Left renal pelvis (tissue), 4 donors: Measurements from ENCODE around the gene MOGAT2. TPM values are rescaled to one million over a fixed set of nuclear protein-coding genes. Genes with fewer than 3 reads are reported as not detected.
"Not testable (repeated sequence)": the region's sequence is repeated elsewhere in the genome, so short reads cannot be mapped to it uniquely, and the experiment has no call there.

Source experiments
- DNase-seq, 4 donors: peaks; one replicate each; pipeline ENCODE4 v3.0.0-alpha.2; 2013; ENCODE audit warnings: low read depth in 4 of 4, low spot score in 3 of 4
- polyA plus RNA-seq, 4 donors: library from polyadenylated mRNA; unstranded; fragments of 120-200 nt; gene quantifications; one replicate each; pipeline ENCODE4 v1.2.1, GENCODE V29; 2013; ENCODE audit not compliant: insufficient read length in 4 of 4

MOGAT2 gene
- polyA plus RNA-seq, result 1 to 10 TPM in 2 of 4 donors, under 1 TPM in 2; 0.22 to 1.8 (median 0.76) TPM

- DNase-seq, result no peak
Measured at GRCh38 chr11:75717608-75718418, at the start of gene MOGAT2. MOGAT2 (plus strand) TSS chr11:75717838; CDS start chr11:75717889, 51 bp downstream.

GRCh38 chr11:75668451-75669297 is 49.0 kb upstream of the MOGAT2 start, which contains the start of gene MAP6:
MAP6 (minus strand) TSS chr11:75669038; CDS start chr11:75668369, 669 bp downstream.
- DNase-seq, result peak in 3 of 4 donors; percentile 1 to 8 (median 8)

DNA sequence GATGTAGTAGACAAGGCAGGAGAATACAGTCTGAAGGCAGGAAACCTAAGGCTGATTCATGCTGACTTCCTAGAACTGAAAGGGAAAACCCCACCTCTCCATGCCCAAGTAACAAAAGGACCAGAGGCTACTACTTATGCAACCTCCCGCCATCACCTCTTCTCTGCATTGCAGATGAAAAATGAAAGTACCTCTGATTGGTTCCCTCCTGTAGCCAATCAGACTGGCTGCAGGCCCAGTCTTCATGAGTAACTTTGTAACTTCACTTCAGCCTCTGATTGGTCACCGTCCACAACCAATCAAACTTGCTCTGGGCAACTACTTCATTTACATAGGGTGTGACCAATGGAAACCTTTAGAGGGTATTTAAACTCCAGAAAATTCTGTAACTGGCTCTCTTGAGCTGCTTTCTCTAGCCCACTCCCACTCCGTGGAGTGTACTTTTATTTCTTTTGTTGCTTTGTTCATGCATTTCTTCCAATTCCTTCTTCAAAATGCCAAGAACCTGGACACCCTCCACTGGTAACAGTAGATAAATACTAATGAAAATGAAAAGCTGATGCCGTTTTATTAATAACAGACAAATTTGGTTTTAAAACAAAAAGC is 43.6 kb upstream of the MOGAT2 start:
- DNase-seq, result no peak

- no peak for DNase-seq
Measured at GRCh38 chr11:75677275-75677674, 40.4 kb upstream of the MOGAT2 start.

- DNase-seq, result no peak
Measured at GRCh38 chr11:75677909-75678308, 39.7 kb upstream of the MOGAT2 start.

DNA sequence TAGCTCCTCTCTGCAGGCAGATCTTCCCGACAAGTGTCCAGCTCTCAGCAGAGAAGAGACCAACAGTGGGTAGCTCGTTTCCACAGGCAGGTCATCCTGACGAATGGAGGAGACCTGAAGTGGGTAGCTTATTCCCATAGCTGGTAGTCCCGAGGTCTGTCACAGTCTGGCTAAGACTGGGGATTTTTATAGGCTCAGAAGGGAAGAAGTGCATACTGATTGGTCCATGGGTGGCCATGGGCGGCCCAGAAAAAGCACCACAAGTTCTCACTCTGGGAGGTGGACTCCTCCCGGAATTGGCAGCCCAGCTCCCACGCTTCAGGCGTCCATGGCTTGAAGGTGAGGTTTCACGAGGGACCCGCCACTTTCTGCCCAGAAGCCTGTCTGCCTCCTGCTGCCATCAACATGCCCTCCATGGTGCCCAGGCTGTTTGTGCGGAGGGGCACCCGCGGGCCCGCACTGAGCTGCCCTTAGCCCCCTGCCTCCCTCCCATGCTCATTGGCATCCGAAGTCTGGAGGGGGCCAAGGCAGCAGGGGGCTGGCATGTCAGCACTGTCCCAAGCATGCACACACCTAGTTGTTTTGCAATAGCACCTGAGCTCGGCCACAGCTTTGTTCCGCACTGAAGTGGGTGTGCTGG is 38.9 kb upstream of the MOGAT2 start:
- no peak for DNase-seq

DNA sequence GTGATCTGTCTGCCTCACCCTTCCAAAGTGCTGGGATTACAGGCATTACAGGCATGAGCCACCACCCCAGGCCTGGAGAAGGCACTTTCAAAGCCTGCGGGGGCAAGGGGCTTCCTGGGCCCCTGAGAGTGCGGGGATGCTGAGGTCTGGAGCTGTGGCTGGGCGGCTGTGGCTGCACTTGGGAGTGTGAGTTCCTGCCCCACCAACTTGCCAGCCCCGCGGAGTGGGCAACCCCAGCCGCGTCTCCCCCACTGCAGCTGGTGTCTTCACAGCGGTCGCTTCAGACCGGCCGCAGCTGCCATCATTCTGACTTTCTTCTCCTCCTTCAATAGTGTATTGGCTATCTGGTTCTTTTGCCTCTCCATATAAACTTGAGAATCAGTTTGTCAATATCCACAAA is 38.1 kb upstream of the MOGAT2 start:
- no peak for DNase-seq

DNA sequence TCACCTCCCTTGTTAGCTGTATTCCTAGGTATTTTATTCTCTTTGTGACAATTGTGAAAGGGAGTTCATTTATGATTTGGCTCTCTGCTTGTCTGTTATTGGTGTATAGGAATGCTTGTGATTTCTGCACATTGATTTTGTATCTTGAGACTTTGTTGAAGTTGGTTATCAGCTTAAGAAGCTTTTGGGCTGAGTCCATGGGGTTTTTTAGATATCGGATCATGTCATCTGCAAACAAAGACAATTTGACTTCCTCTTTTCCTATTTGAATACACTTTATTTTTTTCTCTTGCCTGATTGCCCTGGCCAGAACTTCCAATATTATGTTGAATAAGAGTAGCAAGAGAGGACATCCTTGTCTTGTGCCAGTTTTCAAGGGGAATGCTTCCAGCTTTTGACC is 33.8 kb upstream of the MOGAT2 start:
- DNase-seq, result not testable (repeated sequence)

DNA sequence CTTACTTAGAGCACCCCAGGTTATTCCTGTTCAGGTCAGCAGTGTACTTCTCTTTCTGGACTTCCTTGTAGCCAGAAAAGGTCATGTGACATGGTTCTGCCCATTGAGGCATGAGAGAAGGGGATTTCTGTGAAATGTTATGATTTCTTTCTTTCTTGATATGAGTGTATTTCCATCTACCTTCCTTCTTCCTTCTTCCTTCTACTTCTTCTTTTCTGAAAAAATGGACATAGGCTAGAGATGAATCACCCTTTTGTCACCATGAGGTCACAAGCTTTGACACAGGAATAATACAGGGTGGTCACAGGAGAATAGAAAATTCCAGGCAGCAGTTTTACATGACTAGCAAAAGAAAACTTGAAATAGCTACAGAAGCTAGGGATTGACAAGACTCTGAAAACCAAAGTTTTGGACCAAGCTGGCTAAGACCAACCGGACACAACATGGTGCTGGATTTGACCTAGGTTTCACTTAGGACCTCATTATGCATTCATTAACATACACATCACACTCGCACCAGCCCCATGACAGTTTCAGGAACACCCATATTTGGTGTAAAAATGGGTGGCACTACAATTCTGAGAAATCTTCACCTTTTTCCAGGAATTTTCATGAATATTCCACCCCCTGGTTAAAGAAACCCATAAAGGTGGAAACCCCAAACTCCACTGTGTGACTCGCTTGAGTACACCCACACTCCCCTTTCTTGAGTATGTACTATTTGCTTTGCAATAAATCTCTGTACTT is 27.6 kb upstream of the MOGAT2 start:
- DNase-seq, result peak in 1 of 4 donors; percentile 14

DNA sequence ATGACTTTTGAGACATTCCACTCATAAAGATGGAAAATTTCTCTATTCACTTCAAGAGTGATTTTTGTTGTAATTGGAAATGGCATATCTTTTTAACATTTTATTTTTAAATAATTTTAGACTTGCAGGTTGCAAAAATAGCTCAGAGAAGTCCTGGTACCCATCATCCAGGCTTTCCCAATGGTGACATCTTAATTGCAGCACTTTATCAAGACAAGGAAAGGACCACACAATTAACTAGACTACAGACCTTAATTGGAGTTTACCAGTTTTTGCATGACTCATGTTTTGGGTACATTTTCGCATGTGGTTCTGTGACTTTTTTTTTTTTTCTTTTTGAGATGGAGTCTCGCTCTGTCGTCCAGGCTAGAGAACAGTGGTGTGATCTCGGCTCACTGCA is 25.8 kb upstream of the MOGAT2 start:
- DNase-seq, result no peak

- no peak for DNase-seq
Measured at GRCh38 chr11:75697906-75698581, 19.6 kb upstream of the MOGAT2 start.

GRCh38 chr11:75700940-75701339 is 16.7 kb upstream of the MOGAT2 start:
- no peak for DNase-seq

GRCh38 chr11:75703695-75704237 is 13.9 kb upstream of the MOGAT2 start:
- DNase-seq, result no peak

DNA sequence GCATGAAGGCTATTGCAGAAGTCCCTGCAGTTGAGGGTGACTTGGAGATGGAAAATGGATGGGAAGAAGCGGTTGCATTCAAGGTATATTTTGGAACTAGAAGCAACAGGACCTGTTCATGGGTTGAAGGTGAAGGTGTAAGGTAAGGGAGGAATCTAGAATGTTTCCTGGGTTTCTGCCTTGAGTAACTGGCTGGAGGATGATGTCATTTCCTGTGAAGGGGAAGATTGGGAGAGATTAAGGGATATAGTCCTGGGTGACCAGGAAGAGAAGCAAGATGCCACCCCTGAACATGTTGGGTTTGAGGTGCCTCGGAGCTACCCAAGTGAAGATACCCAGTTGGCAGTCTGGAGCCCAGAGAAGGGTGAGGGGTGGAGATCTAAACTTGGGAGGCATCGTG is 12.1 kb upstream of the MOGAT2 start:
- no peak for DNase-seq

DNA sequence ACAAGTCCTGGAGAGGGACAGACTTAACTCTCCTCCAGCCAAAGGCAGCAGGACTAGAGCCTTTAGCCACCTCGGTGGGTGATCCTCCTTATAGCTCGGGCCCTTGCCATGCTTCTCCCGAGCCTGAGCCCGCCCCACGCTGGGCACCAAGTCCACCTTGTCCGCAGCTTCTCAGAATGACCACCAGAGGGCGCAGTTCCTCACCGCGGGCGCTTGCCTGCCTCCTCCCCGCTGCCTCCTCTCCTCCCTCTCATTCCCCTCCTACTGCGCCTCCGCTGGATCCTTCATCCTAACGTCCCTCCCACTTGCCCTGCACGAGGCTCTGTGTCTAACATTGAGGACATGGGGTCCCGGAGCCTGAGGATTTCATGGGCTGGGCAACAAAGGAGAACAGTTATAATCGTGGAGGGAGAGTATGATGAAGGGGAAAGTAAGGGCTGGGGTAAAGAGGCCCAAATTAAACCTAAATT is 11.3 kb upstream of the MOGAT2 start:
- DNase-seq, result peak; percentile 16 to 47 (median 28)

DNA sequence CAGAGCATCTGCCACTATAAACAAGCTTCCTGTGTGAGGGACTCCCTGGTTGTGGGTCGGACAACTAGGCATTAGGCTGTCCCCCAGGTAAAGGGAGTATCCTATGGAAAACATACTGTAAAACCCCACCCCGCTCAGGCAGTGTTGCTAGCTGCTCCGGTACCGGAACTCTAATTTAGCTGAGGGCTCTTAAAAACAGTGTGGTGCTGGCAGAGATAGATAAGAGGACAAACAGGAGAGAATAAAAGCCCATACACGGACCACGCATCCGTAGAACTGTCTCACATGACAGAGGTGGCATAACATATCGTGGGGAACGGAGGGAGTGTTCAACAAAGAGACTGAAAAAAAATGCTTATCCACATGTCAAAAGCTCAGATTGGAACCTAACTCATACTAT is 3.4 kb upstream of the MOGAT2 start:
- DNase-seq, result no peak

GRCh38 chr11:75715688-75716087 is 1.9 kb upstream of the MOGAT2 start:
- DNase-seq, result no peak

GRCh38 chr11:75716659-75717058 is 979 bp upstream of the MOGAT2 start:
- no peak for DNase-seq
